Ishikawa (cell line): Measurements from ENCODE around the gene ATXN1.

Experiments
- CEBPB ChIP-seq: IDR thresholded peaks from 2 replicates; pipeline ENCODE4 v1.6.1; 2012
- CREB1 ChIP-seq: IDR thresholded peaks from 2 replicates; pipeline ENCODE4 v1.6.1; 2012; ENCODE audit warnings: low read depth
- EGR1 ChIP-seq: IDR thresholded peaks from 2 replicates; pipeline ENCODE4 v1.6.1; 2012
- EP300 ChIP-seq: IDR thresholded peaks from 2 replicates; pipeline ENCODE4 v1.6.1; 2012; ENCODE audit warnings: borderline replicate concordance
- FOXM1 ChIP-seq: IDR thresholded peaks from 2 replicates; pipeline ENCODE4 v1.6.1; 2012; ENCODE audit warnings: low read depth, borderline replicate concordance
- NFIC ChIP-seq: IDR thresholded peaks from 2 replicates; pipeline ENCODE4 v1.6.1; 2012
- RAD21 ChIP-seq: IDR thresholded peaks from 2 replicates; pipeline ENCODE4 v1.6.1; 2012; ENCODE audit warnings: low read depth
- TAF1 ChIP-seq: IDR thresholded peaks from 2 replicates; pipeline ENCODE4 v1.6.1; 2012; ENCODE audit warnings: low read depth, mild to moderate bottlenecking
- TEAD4 ChIP-seq: IDR thresholded peaks from 2 replicates; pipeline ENCODE4 v1.6.1; 2012
- USF1 ChIP-seq: IDR thresholded peaks from 2 replicates; pipeline ENCODE4 v1.6.1; 2012
- YY1 ChIP-seq: IDR thresholded peaks from 2 replicates; pipeline ENCODE4 v1.6.1; 2012; ENCODE audit warnings: low read depth
- ZBTB7A ChIP-seq: IDR thresholded peaks from 2 replicates; pipeline ENCODE4 v1.6.1; 2012; ENCODE audit warnings: low read depth
- TF ChIP-seq, protein P1 (sequence below): IDR thresholded peaks from 2 replicates; pipeline ENCODE4 v1.6.1; 2012
- TF ChIP-seq, protein P2 (sequence below): IDR thresholded peaks from 2 replicates; pipeline ENCODE4 v1.6.1; 2012; ENCODE audit warnings: low read depth, mild to moderate bottlenecking

GRCh38 chr6:16750566-16750965 is 10.7 kb downstream of the ATXN1 start:
- no peak for TF ChIP-seq CREB1
- no peak for TF ChIP-seq USF1
- TF ChIP-seq RAD21: no peak
- no peak for TF ChIP-seq EP300
- TF ChIP-seq, protein P1, sequence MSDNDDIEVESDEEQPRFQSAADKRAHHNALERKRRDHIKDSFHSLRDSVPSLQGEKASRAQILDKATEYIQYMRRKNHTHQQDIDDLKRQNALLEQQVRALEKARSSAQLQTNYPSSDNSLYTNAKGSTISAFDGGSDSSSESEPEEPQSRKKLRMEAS: no peak
- TF ChIP-seq TAF1: no peak
- TF ChIP-seq FOXM1: no peak
- no peak for TF ChIP-seq YY1
- TF ChIP-seq NFIC: no peak
- TF ChIP-seq, protein P2, sequence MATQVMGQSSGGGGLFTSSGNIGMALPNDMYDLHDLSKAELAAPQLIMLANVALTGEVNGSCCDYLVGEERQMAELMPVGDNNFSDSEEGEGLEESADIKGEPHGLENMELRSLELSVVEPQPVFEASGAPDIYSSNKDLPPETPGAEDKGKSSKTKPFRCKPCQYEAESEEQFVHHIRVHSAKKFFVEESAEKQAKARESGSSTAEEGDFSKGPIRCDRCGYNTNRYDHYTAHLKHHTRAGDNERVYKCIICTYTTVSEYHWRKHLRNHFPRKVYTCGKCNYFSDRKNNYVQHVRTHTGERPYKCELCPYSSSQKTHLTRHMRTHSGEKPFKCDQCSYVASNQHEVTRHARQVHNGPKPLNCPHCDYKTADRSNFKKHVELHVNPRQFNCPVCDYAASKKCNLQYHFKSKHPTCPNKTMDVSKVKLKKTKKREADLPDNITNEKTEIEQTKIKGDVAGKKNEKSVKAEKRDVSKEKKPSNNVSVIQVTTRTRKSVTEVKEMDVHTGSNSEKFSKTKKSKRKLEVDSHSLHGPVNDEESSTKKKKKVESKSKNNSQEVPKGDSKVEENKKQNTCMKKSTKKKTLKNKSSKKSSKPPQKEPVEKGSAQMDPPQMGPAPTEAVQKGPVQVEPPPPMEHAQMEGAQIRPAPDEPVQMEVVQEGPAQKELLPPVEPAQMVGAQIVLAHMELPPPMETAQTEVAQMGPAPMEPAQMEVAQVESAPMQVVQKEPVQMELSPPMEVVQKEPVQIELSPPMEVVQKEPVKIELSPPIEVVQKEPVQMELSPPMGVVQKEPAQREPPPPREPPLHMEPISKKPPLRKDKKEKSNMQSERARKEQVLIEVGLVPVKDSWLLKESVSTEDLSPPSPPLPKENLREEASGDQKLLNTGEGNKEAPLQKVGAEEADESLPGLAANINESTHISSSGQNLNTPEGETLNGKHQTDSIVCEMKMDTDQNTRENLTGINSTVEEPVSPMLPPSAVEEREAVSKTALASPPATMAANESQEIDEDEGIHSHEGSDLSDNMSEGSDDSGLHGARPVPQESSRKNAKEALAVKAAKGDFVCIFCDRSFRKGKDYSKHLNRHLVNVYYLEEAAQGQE: no peak
- no peak for TF ChIP-seq TEAD4
- no peak for TF ChIP-seq EGR1
- TF ChIP-seq CEBPB: no peak
- TF ChIP-seq ZBTB7A: no peak
